Muscle of back (tissue), 11 donors: ENCODE results near the gene RUSC2. TPM values are rescaled to one million over a fixed set of nuclear protein-coding genes. Genes with fewer than 3 reads are reported as not detected.
A peak's percentile ranks its signal among the peaks of the same experiment; 100 is the strongest.
"Not testable (repeated sequence)": the region's sequence is repeated elsewhere in the genome, so short reads cannot be mapped to it uniquely, and the experiment has no call there.

Experiments used
- DNase-seq, 3 donors: peaks; one replicate each; pipeline versions ENCODE4 v3.0.0 to v3.0.0-alpha.2; 2013
- polyA plus RNA-seq, 10 donors: library from polyadenylated mRNA; unstranded; fragments of 120-200 nt; gene quantifications; one replicate each; pipeline ENCODE4 v1.2.1, GENCODE V29; 2013; ENCODE audit not compliant: insufficient read length in 10 of 10

RUSC2 gene
- polyA plus RNA-seq, 10 donors = 42.8 to 61.2 (median 54.5) TPM

DNA sequence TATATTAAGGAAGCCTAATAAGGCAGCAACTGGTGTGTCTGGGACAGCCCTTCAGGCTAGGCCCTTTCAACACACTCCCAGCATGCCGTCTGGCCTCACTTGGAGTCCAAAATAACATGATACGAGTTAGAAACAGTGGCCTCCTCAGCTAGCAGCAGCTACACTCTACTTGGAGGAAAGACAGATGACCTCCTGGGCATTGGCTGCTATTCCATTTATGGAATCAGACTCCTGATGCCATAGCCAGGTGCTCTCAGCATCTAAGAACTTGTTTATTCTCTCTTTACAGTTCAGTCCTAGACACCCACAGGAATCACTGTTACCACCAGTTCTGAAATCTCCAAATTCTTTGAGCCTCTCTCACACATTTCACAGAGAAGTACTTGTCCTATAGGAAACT lies 31.8 kb downstream of the RUSC2 start:
- DNase-seq = peak in 1 of 3 donors; percentile 71

- no peak for DNase-seq
Measured at GRCh38 chr9:35522187-35522586, 32.3 kb downstream of the RUSC2 start.

DNA sequence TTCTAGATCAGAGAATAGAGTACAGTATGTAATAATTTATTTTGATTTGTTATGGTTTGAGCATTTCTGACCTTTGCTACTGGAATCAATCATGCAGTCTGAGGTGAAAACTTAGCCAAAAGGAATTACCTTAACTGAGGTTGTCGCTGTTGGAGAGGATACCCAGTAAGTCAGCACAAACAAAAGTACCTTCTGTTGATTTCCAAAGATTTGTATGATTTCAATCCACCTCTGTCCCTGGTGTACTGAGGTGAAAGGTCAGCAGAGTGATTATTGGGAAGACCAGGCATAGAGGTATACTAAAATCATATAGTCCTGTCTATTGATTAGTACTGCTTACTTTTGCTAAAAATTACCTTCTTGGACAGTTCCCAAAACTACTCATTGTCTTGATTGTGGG lies 32.8 kb downstream of the RUSC2 start:
- DNase-seq = no peak

DNA sequence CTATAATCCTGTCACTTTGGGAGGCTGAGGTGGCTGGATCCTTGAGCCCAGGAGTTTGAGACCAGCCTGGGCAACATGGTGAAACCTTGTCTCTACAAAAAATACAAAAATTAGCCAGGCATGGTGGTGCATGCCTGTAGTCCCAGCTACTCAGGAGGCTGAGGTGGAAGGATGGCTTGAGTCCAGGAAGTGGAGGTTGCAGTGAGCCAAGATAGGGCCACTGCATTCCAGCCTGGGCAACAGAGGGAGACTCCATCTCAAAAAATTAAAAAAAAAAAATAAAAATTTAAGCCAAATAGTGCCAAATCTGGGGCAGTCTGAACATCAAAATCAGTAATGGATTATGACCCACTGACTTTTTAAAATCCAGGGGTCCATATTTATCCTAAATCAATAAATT lies 33.6 kb downstream of the RUSC2 start:
- not testable (repeated sequence) for DNase-seq

- no peak for DNase-seq
Measured at GRCh38 chr9:35526087-35526801, 36.3 kb downstream of the RUSC2 start.

GRCh38 chr9:35529161-35529823 lies 39.4 kb downstream of the RUSC2 start:
- DNase-seq = no peak

- DNase-seq = peak in 1 of 3 donors; percentile 43
Measured at GRCh38 chr9:35533398-35533797, 43.5 kb downstream of the RUSC2 start.

- not testable (repeated sequence) for DNase-seq
Measured at GRCh38 chr9:35534921-35535320, 45.0 kb downstream of the RUSC2 start.

GRCh38 chr9:35537913-35538312 lies 48.0 kb downstream of the RUSC2 start:
- peak in 1 of 3 donors; percentile 70 for DNase-seq

DNA sequence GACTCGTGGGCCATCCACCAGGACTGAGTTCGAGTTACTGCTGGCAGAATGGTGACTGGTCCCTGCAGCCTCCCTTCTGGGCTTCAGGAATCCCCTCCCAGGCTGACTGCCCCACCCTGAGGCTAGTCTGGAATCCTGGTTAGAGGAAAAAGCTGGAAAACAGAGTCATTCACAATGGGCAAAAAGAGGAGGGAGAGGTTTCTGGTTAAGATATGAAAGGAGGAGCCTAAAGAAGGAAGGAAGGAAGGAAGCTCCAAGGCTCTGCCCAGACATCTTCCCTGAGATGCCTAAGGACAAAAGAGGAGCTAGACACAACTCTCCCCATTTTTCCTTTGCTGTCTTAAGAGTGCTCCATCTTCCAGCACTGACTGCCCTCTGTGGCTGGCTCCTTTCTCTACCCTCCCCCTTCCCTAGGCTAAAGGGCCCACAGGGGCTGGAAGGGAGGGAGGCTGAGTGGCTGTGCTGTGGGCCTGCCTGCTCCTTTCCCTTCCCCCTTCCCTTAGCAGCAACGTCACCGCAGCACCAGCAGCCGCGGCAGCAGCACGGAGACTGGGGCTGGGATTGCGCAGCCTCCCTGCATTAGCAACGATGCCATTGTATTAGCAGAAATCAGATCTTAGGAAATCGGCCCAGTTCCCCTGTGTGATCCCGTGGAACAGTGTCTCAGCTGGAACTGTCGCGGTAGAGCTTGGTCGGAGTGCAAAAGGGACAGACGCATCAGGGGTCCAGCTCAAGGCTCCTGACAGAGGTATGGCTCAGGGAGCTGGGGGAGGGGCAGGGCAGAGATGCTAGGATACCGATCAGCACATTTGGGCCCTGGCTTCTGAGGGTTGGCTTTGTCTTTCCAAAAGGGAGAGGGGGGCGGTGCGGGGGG lies 48.7 kb downstream of the RUSC2 start:
- peak; percentile 78 to 95 (median 82) for DNase-seq

Other genes with a start within 250 kb of the RUSC2 start
- gene TESK1, start 115.2 kb downstream of the RUSC2 start, polyA plus RNA-seq = 10 to 100 TPM; 30.3 to 41.7 (median 33.7) TPM
- 1 to 10 TPM; 1.1 to 3.1 (median 1.7) TPM for gene CD72, start 128.3 kb downstream of the RUSC2 start, polyA plus RNA-seq
- 1 to 10 TPM in 1 of 10 donors, under 1 TPM in 5, not detected in 4; 0.15 to 2.5 (median 0.33) TPM for gene SIT1, start 160.8 kb downstream of the RUSC2 start, polyA plus RNA-seq
- gene RMRP, start 167.9 kb downstream of the RUSC2 start, polyA plus RNA-seq = 1 to 10 TPM in 1 of 10 donors, not detected in 9; 7.1 TPM
- 10 to 100 TPM; 13.8 to 23.0 (median 17.6) TPM for gene CCDC107, start 168.2 kb downstream of the RUSC2 start, polyA plus RNA-seq
- gene ARHGEF39, start 175.1 kb downstream of the RUSC2 start, polyA plus RNA-seq = 1 to 10 TPM; 2.6 to 6.7 (median 5.2) TPM
- gene CA9, start 183.8 kb downstream of the RUSC2 start, polyA plus RNA-seq = 1 to 10 TPM in 1 of 10 donors, under 1 TPM in 8, not detected in 1; 0.42 to 1.6 (median 0.82) TPM
- 1,000 to 10,000 TPM; 4,673 to 8,611 (median 7,912) TPM for gene TPM2, start 199.8 kb downstream of the RUSC2 start, polyA plus RNA-seq
- 100 to 1,000 TPM in 6 of 10 donors, 10 to 100 TPM in 4; 96.0 to 136 (median 108) TPM for gene TLN1, start 242.1 kb downstream of the RUSC2 start, polyA plus RNA-seq
- gene CREB3, start 242.6 kb downstream of the RUSC2 start, polyA plus RNA-seq = 10 to 100 TPM; 20.9 to 29.3 (median 25.4) TPM